Esophagus muscularis mucosa (tissue), 4 donors: ENCODE measurements around the gene GLRA3.

Source experiments
- CTCF ChIP-seq, 3 experiments: fragments of 200-600 bp in 2 of 3; fragments of 450-650 bp in 1 of 3; sonication (generic) in 2 of 3; IDR thresholded peaks; one replicate each; pipeline ENCODE4 v1.5.1; 2017 to 2019; ENCODE audit warnings: antibody characterized with exemption in 3 of 3, mild to moderate bottlenecking in 2 of 3, moderate library complexity in 1 of 3
- EP300 ChIP-seq: sonication (generic); formaldehyde crosslinking; IDR thresholded peaks from one replicate; pipeline ENCODE4 v1.6.1; 2017; ENCODE audit warnings: antibody characterized with exemption
- POLR2A ChIP-seq: fragments of 450-650 bp; IDR thresholded peaks from one replicate; pipeline ENCODE4 v1.6.1; 2017; ENCODE audit warnings: antibody characterized with exemption, moderate library complexity, mild to moderate bottlenecking, low read depth

- no peak for TF ChIP-seq CTCF (IDR thresholded peaks at IDR 0.05)
- no peak for TF ChIP-seq POLR2A
- no peak for TF ChIP-seq EP300
Observed at GRCh38 chr4:174734181-174734580, 94.9 kb downstream of the GLRA3 start.
